Measurements from ENCODE around the gene FLT4. TPM values are rescaled to one million over a fixed set of nuclear protein-coding genes. Genes with fewer than 3 reads are reported as not detected.

Gene FLT4
- polyA plus RNA-seq, 1 donor (not counting 4 experiments of a cell fraction or from before 2014, with no cell fraction given), result not detected

DNA sequence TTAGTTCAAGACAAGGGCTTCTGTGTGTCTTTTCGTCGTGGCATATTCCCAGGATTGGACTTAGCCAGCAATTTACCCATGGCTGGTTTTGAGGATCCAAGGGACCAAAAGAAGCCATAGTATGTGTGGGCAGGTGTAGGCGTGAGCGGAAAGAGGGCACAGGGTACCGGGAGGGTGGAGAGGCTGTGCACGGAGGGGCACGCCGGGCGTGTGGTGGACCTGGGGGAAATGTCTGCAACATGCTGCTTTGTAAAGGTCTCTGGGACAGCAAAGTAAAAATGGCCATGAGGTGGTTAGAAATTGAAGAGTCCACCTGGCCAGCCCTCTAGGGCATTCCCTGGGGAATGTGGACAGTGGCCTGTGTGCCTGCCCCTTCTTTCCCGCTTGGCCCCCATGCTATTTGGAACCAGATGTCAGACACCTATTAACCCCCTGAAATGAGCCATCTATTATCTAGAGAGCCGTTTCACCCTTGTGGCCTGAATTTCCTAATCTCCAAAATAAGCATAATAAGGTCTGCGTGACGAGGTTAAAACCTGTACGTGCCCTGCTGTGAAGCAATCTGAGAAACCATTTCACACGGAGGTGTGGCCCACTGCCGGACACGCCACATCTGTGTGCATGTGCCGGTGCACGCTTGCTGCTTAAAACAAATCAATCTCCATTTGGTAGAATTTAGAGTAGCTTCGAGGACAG, 5.1 kb downstream of the FLT4 start:
- no peak for DNase-seq (ENCODE audit: low read depth, low spot score)
- H3K4me2 ChIP-seq (ENCODE audit: control insufficient read depth, extremely low read depth, insufficient read depth, low read depth, low read length), result no peak overlapping the region
- no peaks in the 10 kb centered on the region for H3K9me3 ChIP-seq (ENCODE audit: control insufficient read depth, low read depth, low read length)
- no peaks in the 10 kb centered on the region for H3K79me2 ChIP-seq (ENCODE audit: control insufficient read depth, insufficient read depth, low read length)
- H3K27ac ChIP-seq (ENCODE audit: control insufficient read depth, insufficient read depth, low read length), result no peak overlapping the region
- H3K9me1 ChIP-seq (ENCODE audit: control insufficient read depth, extremely low read depth, insufficient read depth, low read length), result no peaks in the 10 kb centered on the region
- H3K4me3 ChIP-seq (ENCODE audit: control insufficient read depth in 2 of 3, extremely low read depth in 1 of 3, insufficient read depth in 2 of 3, low read depth in 1 of 3, low read length in 3 of 3), result no peak overlapping the region
- FAIRE-seq, result no peak
- H3K4me1 ChIP-seq (ENCODE audit: control insufficient read depth, extremely low read depth, insufficient read depth, low read length), result no peaks in the 10 kb centered on the region
- H2AFZ ChIP-seq (ENCODE audit: control insufficient read depth, low read length), result no peak overlapping the region
- TF ChIP-seq, protein P1, sequence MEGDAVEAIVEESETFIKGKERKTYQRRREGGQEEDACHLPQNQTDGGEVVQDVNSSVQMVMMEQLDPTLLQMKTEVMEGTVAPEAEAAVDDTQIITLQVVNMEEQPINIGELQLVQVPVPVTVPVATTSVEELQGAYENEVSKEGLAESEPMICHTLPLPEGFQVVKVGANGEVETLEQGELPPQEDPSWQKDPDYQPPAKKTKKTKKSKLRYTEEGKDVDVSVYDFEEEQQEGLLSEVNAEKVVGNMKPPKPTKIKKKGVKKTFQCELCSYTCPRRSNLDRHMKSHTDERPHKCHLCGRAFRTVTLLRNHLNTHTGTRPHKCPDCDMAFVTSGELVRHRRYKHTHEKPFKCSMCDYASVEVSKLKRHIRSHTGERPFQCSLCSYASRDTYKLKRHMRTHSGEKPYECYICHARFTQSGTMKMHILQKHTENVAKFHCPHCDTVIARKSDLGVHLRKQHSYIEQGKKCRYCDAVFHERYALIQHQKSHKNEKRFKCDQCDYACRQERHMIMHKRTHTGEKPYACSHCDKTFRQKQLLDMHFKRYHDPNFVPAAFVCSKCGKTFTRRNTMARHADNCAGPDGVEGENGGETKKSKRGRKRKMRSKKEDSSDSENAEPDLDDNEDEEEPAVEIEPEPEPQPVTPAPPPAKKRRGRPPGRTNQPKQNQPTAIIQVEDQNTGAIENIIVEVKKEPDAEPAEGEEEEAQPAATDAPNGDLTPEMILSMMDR (optimal IDR thresholded peaks at IDR 0.05 in 1 of 3, IDR thresholded peaks at IDR 0.05 in 1 of 3, conservative IDR thresholded peaks at IDR 0.05 in 1 of 3; ENCODE audit: extremely low read depth in 1 of 3, insufficient read depth in 2 of 3, low read length in 3 of 3), result no peak
- TF ChIP-seq EZH2 (IDR thresholded peaks at IDR 0.05; ENCODE audit: low read length), result no peak
- H3K36me3 ChIP-seq (ENCODE audit: control insufficient read depth in 2 of 2, extremely low read depth in 1 of 2, insufficient read depth in 2 of 2, low read length in 2 of 2), result no peaks in the 10 kb centered on the region
- dilution Hi-C loops (cut with MboI; ENCODE audit: extremely low pct_ligation_motif_present, low sequenced_read_pairs), result no loop called here
- no peaks in the 10 kb centered on the region for H4K20me1 ChIP-seq (ENCODE audit: control insufficient read depth, extremely low read depth, insufficient read depth, low read length)
- peaks cover 18% of the 10 kb centered on the region for H3K27me3 ChIP-seq (ENCODE audit: control insufficient read depth, extremely low read depth, insufficient read depth, low read length)
- H3K9ac ChIP-seq (ENCODE audit: control insufficient read depth, extremely low read depth, insufficient read depth, low read length), result no peak overlapping the region

DNA sequence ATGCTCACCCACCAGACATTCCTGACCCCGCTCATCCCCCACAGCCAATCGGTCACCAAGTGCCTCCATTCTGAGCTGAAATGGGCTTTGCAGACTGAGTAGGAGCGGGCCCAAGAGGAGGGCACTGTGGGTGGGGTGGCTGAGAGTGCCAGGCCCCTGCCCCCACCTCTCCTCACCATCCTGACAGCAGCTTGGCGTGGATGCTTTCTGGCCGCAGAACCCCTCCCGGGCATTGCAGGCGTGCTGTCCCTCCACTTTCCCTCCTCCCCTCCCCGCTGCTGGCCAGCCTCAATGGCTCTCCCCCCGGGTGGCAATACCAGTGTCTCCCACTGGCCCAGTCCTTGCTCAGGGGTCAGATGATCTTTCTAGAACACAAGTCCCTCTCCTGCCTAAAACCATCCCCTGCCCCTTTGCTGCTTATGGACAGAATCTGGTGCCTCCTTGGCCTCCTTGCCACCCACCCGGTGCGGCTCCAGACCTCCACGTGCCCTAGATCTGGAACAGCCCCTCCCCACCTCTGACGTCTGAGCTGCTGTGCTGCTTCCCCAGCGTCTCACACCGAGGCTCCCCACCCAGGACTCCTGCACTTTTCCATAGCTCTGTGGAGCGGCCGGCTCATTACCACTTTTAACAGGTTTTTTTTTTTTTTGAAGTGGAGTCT, 6.1 kb downstream of the FLT4 start:
- dilution Hi-C loops (cut with MboI; ENCODE audit: extremely low pct_ligation_motif_present, low sequenced_read_pairs), result no loop called here
- no peak overlapping the region for H3K4me3 ChIP-seq (ENCODE audit: control insufficient read depth in 2 of 3, extremely low read depth in 1 of 3, insufficient read depth in 2 of 3, low read depth in 1 of 3, low read length in 3 of 3)

More for the DNA sequence above, 6.1 kb downstream of the FLT4 start:
- H3K4me2 ChIP-seq (ENCODE audit: control insufficient read depth, extremely low read depth, insufficient read depth, low read depth, low read length), result no peak overlapping the region
- no peak for DNase-seq (ENCODE audit: low read depth, low spot score)
- FAIRE-seq, result no peak
- no peaks in the 10 kb centered on the region for H3K9me1 ChIP-seq (ENCODE audit: control insufficient read depth, extremely low read depth, insufficient read depth, low read length)
- H3K9me3 ChIP-seq (ENCODE audit: control insufficient read depth, low read depth, low read length), result no peaks in the 10 kb centered on the region
- no peak for TF ChIP-seq EZH2 (IDR thresholded peaks at IDR 0.05; ENCODE audit: low read length)
- TF ChIP-seq, protein P1 (optimal IDR thresholded peaks at IDR 0.05 in 1 of 3, IDR thresholded peaks at IDR 0.05 in 1 of 3, conservative IDR thresholded peaks at IDR 0.05 in 1 of 3; ENCODE audit: extremely low read depth in 1 of 3, insufficient read depth in 2 of 3, low read length in 3 of 3), result no peak
- no peaks in the 10 kb centered on the region for H3K79me2 ChIP-seq (ENCODE audit: control insufficient read depth, insufficient read depth, low read length)
- no peaks in the 10 kb centered on the region for H3K4me1 ChIP-seq (ENCODE audit: control insufficient read depth, extremely low read depth, insufficient read depth, low read length)
- H3K36me3 ChIP-seq (ENCODE audit: control insufficient read depth in 2 of 2, extremely low read depth in 1 of 2, insufficient read depth in 2 of 2, low read length in 2 of 2), result no peaks in the 10 kb centered on the region
- H4K20me1 ChIP-seq (ENCODE audit: control insufficient read depth, extremely low read depth, insufficient read depth, low read length), result no peaks in the 10 kb centered on the region
- peaks cover 9% of the 10 kb centered on the region for H3K27me3 ChIP-seq (ENCODE audit: control insufficient read depth, extremely low read depth, insufficient read depth, low read length)
- H2AFZ ChIP-seq (ENCODE audit: control insufficient read depth, low read length), result no peak overlapping the region
- no peak overlapping the region for H3K9ac ChIP-seq (ENCODE audit: control insufficient read depth, extremely low read depth, insufficient read depth, low read length)
- no peak overlapping the region for H3K27ac ChIP-seq (ENCODE audit: control insufficient read depth, insufficient read depth, low read length)
